Right lobe of liver (tissue), 4 donors: ENCODE results near the gene P2RX7.

Experiments
- CTCF ChIP-seq, 4 donors: fragments of 200-600 bp in 3 of 4; fragments of 450-650 bp in 1 of 4; IDR thresholded peaks; one replicate each; pipeline versions ENCODE4 v1.5.1 to v1.8.0; 2016 to 2022; ENCODE audit warnings: antibody characterized with exemption in 4 of 4, mild to moderate bottlenecking in 2 of 4
- POLR2A ChIP-seq: fragments of 450-650 bp; IDR thresholded peaks from one replicate; pipeline ENCODE4 v1.6.1; 2017; ENCODE audit warnings: antibody characterized with exemption, mild to moderate bottlenecking
- donor health status: DM: no; HTN: no; CAD: no.
- donor health status: DM: no; HTN: no; CAD: no.
- donor health status: DM: no; HTN: yes; CAD: no.

DNA sequence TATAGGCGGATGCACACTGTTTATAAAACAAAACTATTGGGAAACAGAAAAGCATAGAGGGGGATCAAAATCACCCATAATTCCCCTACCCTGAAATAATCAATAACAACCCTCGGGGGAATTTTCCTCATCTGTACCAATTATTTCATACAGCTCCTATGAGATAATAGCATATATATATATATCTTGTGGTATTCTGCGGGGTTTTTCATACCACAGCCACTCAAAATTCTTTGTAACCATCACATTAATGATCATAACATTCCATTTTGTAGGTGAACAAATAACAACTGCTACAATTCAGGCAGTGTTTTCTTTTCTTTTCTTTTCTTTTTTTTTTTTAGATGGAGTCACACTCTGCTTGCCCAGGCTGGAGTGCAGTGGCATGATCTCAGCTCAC, 35.3 kb downstream of the P2RX7 start:
- TF ChIP-seq CTCF (IDR thresholded peaks at IDR 0.05) (no peak), POLR2A (no peak)
